CD8-positive, alpha-beta memory T cell (primary cell): ENCODE data around the gene TECPR1. TPM values are rescaled to one million over a fixed set of nuclear protein-coding genes. Genes with fewer than 3 reads are reported as not detected.

ENCODE experiments used
- CTCF ChIA-PET: fragments of 350-600 bp; sonication (Branson Sonifier 250); formaldehyde crosslinking; loops from one replicate; lab custom pipeline; 2021; ENCODE audit warnings: antibody characterized with exemption; lab: Charles Lee
- POLR2A ChIA-PET: fragments of 350-600 bp; sonication (Branson Sonifier 250); formaldehyde crosslinking; loops from one replicate; lab custom pipeline; 2021; ENCODE audit warnings: antibody characterized with exemption; lab: Charles Lee
- DNase-seq, 5 donors: peaks; one replicate each; pipeline versions ENCODE4 v3.0.0 to v3.0.0-alpha.2; 2020 to 2022; ENCODE audit warnings: mixed read lengths in 1 of 5
- H3K27ac ChIP-seq: one replicate; pipeline ENCODE4 v1.7.0; 2013; ENCODE audit warnings: low read depth, mild to moderate bottlenecking, low read length, moderate library complexity
- H3K27me3 ChIP-seq: 2 replicates; pipeline ENCODE4 v1.7.0; 2013; ENCODE audit warnings: low read length, mild to moderate bottlenecking; ENCODE audit not compliant: insufficient read depth, poor library complexity, severe bottlenecking
- H3K36me3 ChIP-seq: 2 replicates; pipeline ENCODE4 v1.7.0; 2013; ENCODE audit warnings: mild to moderate bottlenecking, low read length, moderate library complexity; ENCODE audit not compliant: insufficient read depth
- H3K4me1 ChIP-seq: 2 replicates; pipeline ENCODE4 v1.7.0; 2013; ENCODE audit warnings: mild to moderate bottlenecking, low read length, moderate library complexity; ENCODE audit not compliant: insufficient read depth
- H3K4me3 ChIP-seq: 2 replicates; pipeline ENCODE4 v1.7.0; 2013; ENCODE audit warnings: mild to moderate bottlenecking, low read length
- H3K9me3 ChIP-seq: 2 replicates; pipeline ENCODE4 v1.7.0; 2013; ENCODE audit warnings: mild to moderate bottlenecking, low read length
- H3K27ac Mint-ChIP-seq, 8 donors: one replicate each; pipeline ENCODE4 v1.8.0; 2020 to 2021; ENCODE audit warnings: mixed read lengths in 8 of 8, mild to moderate bottlenecking in 6 of 8, inconsistent platforms in 3 of 8, moderate library complexity in 3 of 8
- H3K27me3 Mint-ChIP-seq, 2 donors: one replicate each; pipeline ENCODE4 v1.8.0; 2020 to 2021; ENCODE audit warnings: mixed read lengths in 2 of 2, mild to moderate bottlenecking in 1 of 2, moderate library complexity in 1 of 2
- H3K36me3 Mint-ChIP-seq, 3 donors: one replicate each; pipeline ENCODE4 v1.8.0; 2020 to 2021; ENCODE audit warnings: mixed read lengths in 3 of 3, inconsistent platforms in 1 of 3, mild to moderate bottlenecking in 1 of 3
- H3K4me1 Mint-ChIP-seq, 3 donors: one replicate each; pipeline ENCODE4 v1.8.0; 2020 to 2021; ENCODE audit warnings: mixed read lengths in 3 of 3, inconsistent platforms in 1 of 3, mild to moderate bottlenecking in 1 of 3
- H3K4me3 Mint-ChIP-seq, 7 donors: one replicate each; pipeline ENCODE4 v1.8.0; 2020 to 2021; ENCODE audit warnings: mixed read lengths in 7 of 7, mild to moderate bottlenecking in 6 of 7, moderate library complexity in 4 of 7, inconsistent platforms in 2 of 7
- H3K9me3 Mint-ChIP-seq, 5 donors: one replicate each; pipeline ENCODE4 v1.8.0; 2020 to 2022; ENCODE audit warnings: mixed read lengths in 5 of 5, mild to moderate bottlenecking in 3 of 5, moderate library complexity in 2 of 5, inconsistent platforms in 1 of 5
- polyA plus RNA-seq: library from polyadenylated mRNA; unstranded; fragments of 300-500 nt; fragmentation: Illumina TruSeq; gene quantifications from one replicate; pipeline ENCODE4 v1.2.3, GENCODE V29; 2021
- total RNA-seq, 2 experiments: library from RNA; stranded (reverse); gene quantifications; one replicate each; pipeline ENCODE4 v1.2.3, GENCODE V29; 2021

TECPR1 gene
- total and polyA plus RNA-seq, 3 experiments from 2014 or later: 22.7 to 34.2 (median 33.7) TPM

- ChIA-PET POLR2A (no interaction called here), CTCF (interaction anchor here (1.0 kb wide), 1 partner anchor 219 kb away, joined by 3 read pairs; no protein-coding TSS in a partner anchor)
- peak in 1 of 5 donors; percentile 22 for DNase-seq
Measured at GRCh38 chr7:98240961-98241673, 10.9 kb downstream of the TECPR1 start.

GRCh38 chr7:98238976-98239375 is 13.1 kb downstream of the TECPR1 start:
- Mint-ChIP-seq H3K9me3 (no peaks in the 10 kb centered on the region), H3K4me1 (no peaks in the 10 kb centered on the region), H3K27ac (peak overlapping the region in 1 of 8 donors; percentile 58), H3K27me3 (no peaks in the 10 kb centered on the region), H3K4me3 (no peak overlapping the region), H3K36me3 (peaks cover 3 to 72% (median 9%) of the 10 kb centered on the region in 3 donors)
- no peak for DNase-seq
- Histone ChIP-seq H3K9me3 (no peaks in the 10 kb centered on the region), H3K27me3 (no peaks in the 10 kb centered on the region), H3K36me3 (peaks cover 11% of the 10 kb centered on the region), H3K27ac (no peak overlapping the region), H3K4me3 (no peak overlapping the region), H3K4me1 (no peaks in the 10 kb centered on the region)
- ChIA-PET CTCF (no interaction called here), POLR2A (no interaction called here)

More at GRCh38 chr7:98240961-98241673, 10.9 kb downstream of the TECPR1 start:
- Histone ChIP-seq H3K36me3 (peaks cover 17% of the 10 kb centered on the region), H3K9me3 (no peaks in the 10 kb centered on the region), H3K4me3 (no peak overlapping the region), H3K27ac (no peak overlapping the region), H3K27me3 (no peaks in the 10 kb centered on the region), H3K4me1 (no peaks in the 10 kb centered on the region)
- peaks cover 3 to 77% (median 7%) of the 10 kb centered on the region in 3 donors for H3K36me3 Mint-ChIP-seq
- H3K4me1 Mint-ChIP-seq: peaks cover 0 to 6% (median 0%) of the 10 kb centered on the region in 3 donors
- H3K9me3 Mint-ChIP-seq: no peaks in the 10 kb centered on the region
- no peaks in the 10 kb centered on the region for H3K27me3 Mint-ChIP-seq
- no peak overlapping the region for H3K4me3 Mint-ChIP-seq
- H3K27ac Mint-ChIP-seq: peak overlapping the region in 1 of 8 donors; percentile 64

GRCh38 chr7:98238076-98238475 is 14.0 kb downstream of the TECPR1 start:
- H3K27me3 ChIP-seq: no peaks in the 10 kb centered on the region
- no peak overlapping the region for H3K4me3 ChIP-seq
- peaks cover 13% of the 10 kb centered on the region for H3K36me3 ChIP-seq
- no peaks in the 10 kb centered on the region for H3K9me3 Mint-ChIP-seq
- no peak overlapping the region for H3K4me3 Mint-ChIP-seq
- ChIA-PET POLR2A (no interaction called here), CTCF (no interaction called here)
- no peak for DNase-seq
- H3K9me3 ChIP-seq: no peaks in the 10 kb centered on the region
- peaks cover 3 to 74% (median 10%) of the 10 kb centered on the region in 3 donors for H3K36me3 Mint-ChIP-seq
- no peaks in the 10 kb centered on the region for H3K4me1 Mint-ChIP-seq
- no peak overlapping the region for H3K27ac Mint-ChIP-seq
- no peaks in the 10 kb centered on the region for H3K4me1 ChIP-seq
- H3K27ac ChIP-seq: no peak overlapping the region
- no peaks in the 10 kb centered on the region for H3K27me3 Mint-ChIP-seq

- Histone ChIP-seq H3K4me1 (no peaks in the 10 kb centered on the region), H3K36me3 (peaks cover 17% of the 10 kb centered on the region), H3K9me3 (no peaks in the 10 kb centered on the region), H3K27ac (no peak overlapping the region), H3K4me3 (no peak overlapping the region), H3K27me3 (no peaks in the 10 kb centered on the region)
- H3K4me1 Mint-ChIP-seq: no peaks in the 10 kb centered on the region
- POLR2A ChIA-PET: no interaction called here
- no peak overlapping the region for H3K4me3 Mint-ChIP-seq
- no peaks in the 10 kb centered on the region for H3K27me3 Mint-ChIP-seq
- H3K36me3 Mint-ChIP-seq: peaks cover 3 to 75% (median 10%) of the 10 kb centered on the region in 3 donors
- DNase-seq: no peak
- CTCF ChIA-PET: no interaction called here
- H3K27ac Mint-ChIP-seq: no peak overlapping the region
- no peaks in the 10 kb centered on the region for H3K9me3 Mint-ChIP-seq
Measured at GRCh38 chr7:98236355-98237185, 15.5 kb downstream of the TECPR1 start.

- POLR2A ChIA-PET: no interaction called here
- H3K27me3 Mint-ChIP-seq: no peaks in the 10 kb centered on the region
- H3K27ac Mint-ChIP-seq: no peak overlapping the region
- no peaks in the 10 kb centered on the region for H3K9me3 Mint-ChIP-seq
- no peaks in the 10 kb centered on the region for H3K9me3 ChIP-seq
- no peaks in the 10 kb centered on the region for H3K27me3 ChIP-seq
- no peak overlapping the region for H3K4me3 ChIP-seq
- peaks cover 17% of the 10 kb centered on the region for H3K36me3 ChIP-seq
- no peaks in the 10 kb centered on the region for H3K4me1 Mint-ChIP-seq
- H3K4me1 ChIP-seq: no peaks in the 10 kb centered on the region
- CTCF ChIA-PET: no interaction called here
- H3K36me3 Mint-ChIP-seq: peaks cover 3 to 72% (median 10%) of the 10 kb centered on the region in 3 donors
- DNase-seq: no peak
- H3K27ac ChIP-seq: no peak overlapping the region
- no peak overlapping the region for H3K4me3 Mint-ChIP-seq
Measured at GRCh38 chr7:98235901-98236300, 16.1 kb downstream of the TECPR1 start.

- H3K36me3 ChIP-seq: peaks cover 17% of the 10 kb centered on the region
- Mint-ChIP-seq H3K9me3 (no peaks in the 10 kb centered on the region), H3K27ac (peak overlapping the region in 1 of 8 donors; percentile 72), H3K27me3 (no peaks in the 10 kb centered on the region), H3K36me3 (peaks cover 3 to 71% (median 7%) of the 10 kb centered on the region in 3 donors), H3K4me1 (no peaks in the 10 kb centered on the region), H3K4me3 (no peak overlapping the region)
- ChIA-PET POLR2A (no interaction called here), CTCF (interaction anchor here (0.7 kb wide), 1 partner anchor 27 kb away, joined by 5 read pairs; no protein-coding TSS in a partner anchor)
- no peaks in the 10 kb centered on the region for H3K27me3 ChIP-seq
- H3K4me1 ChIP-seq: no peaks in the 10 kb centered on the region
- DNase-seq: no peak
- no peak overlapping the region for H3K27ac ChIP-seq
- H3K4me3 ChIP-seq: no peak overlapping the region
- H3K9me3 ChIP-seq: no peaks in the 10 kb centered on the region
Measured at GRCh38 chr7:98234429-98235147, 17.4 kb downstream of the TECPR1 start.

- peaks cover 11% of the 10 kb centered on the region for H3K36me3 ChIP-seq
- no peak for DNase-seq
- H3K9me3 Mint-ChIP-seq: no peaks in the 10 kb centered on the region
- no peaks in the 10 kb centered on the region for H3K27me3 Mint-ChIP-seq
- no peak overlapping the region for H3K27ac ChIP-seq
- H3K4me1 Mint-ChIP-seq: no peaks in the 10 kb centered on the region
- H3K4me1 ChIP-seq: no peaks in the 10 kb centered on the region
- CTCF ChIA-PET: no interaction called here
- H3K27me3 ChIP-seq: no peaks in the 10 kb centered on the region
- no peaks in the 10 kb centered on the region for H3K9me3 ChIP-seq
- H3K4me3 ChIP-seq: no peak overlapping the region
- H3K36me3 Mint-ChIP-seq: peaks cover 0 to 65% (median 3%) of the 10 kb centered on the region in 3 donors
- H3K4me3 Mint-ChIP-seq: no peak overlapping the region
- no peak overlapping the region for H3K27ac Mint-ChIP-seq
- POLR2A ChIA-PET: no interaction called here
Measured at GRCh38 chr7:98233219-98234070, 18.6 kb downstream of the TECPR1 start.
